ENCODE data around the gene ZBED1.

- no peak for TF ChIP-seq CTCF (IDR thresholded peaks at IDR 0.05; ENCODE audit: insufficient read depth, low read length)
- TF ChIP-seq REST (IDR thresholded peaks at IDR 0.05; ENCODE audit: insufficient replicate concordance, low read depth) = no peak
Observed at GRCh38 chrX:2469196-2469685, 31.5 kb downstream of the ZBED1 start.
